Measurements from ENCODE around the gene MFSD11. TPM values are rescaled to one million over a fixed set of nuclear protein-coding genes. Genes with fewer than 3 reads are reported as not detected.
"Not testable (repeated sequence)": the region's sequence is repeated elsewhere in the genome, so short reads cannot be mapped to it uniquely, and the experiment has no call there.

The MFSD11 gene
- total and polyA plus RNA-seq, 2 of the 4 experiments (the other 2 are of a cell fraction): 12.3 to 16.1 TPM

- TF ChIP-seq CEBPB (IDR thresholded peaks at IDR 0.05; ENCODE audit: low read depth, low read length): no peak
Measured at GRCh38 chr17:76744747-76745146, 6.8 kb downstream of the MFSD11 start (continued).

GRCh38 chr17:76745785-76746184 lies 7.9 kb downstream of the MFSD11 start:
- H2AK5ac ChIP-seq (ENCODE audit: low read depth, low read length); H2AFZ ChIP-seq (replicated peaks; ENCODE audit: low read length, poor library complexity); H3K4me2 ChIP-seq (ENCODE audit: low read depth, low read length); in situ Hi-C loops (cut with MboI; ENCODE audit: low sequenced_read_pairs); H3K56ac ChIP-seq (ENCODE audit: extremely low read depth, insufficient read depth, low read length); H3K9ac ChIP-seq (ENCODE audit: low read depth, low read length); H3K27me3 ChIP-seq (ENCODE audit: control insufficient read depth, insufficient read depth, low read length); H3K79me1 ChIP-seq (ENCODE audit: low read depth in 1 of 2, low read length in 2 of 2); H4K8ac ChIP-seq (ENCODE audit: low read depth in 2 of 2, low read length in 2 of 2); H3K4ac ChIP-seq (ENCODE audit: low read depth, low read length); H4K5ac ChIP-seq (ENCODE audit: low read depth, low read length); dilution Hi-C loops (cut with HindIII; ENCODE audit: low sequenced_read_pairs, unreplicated experiment); H2BK20ac ChIP-seq (ENCODE audit: low read depth, low read length); H3K9me1 ChIP-seq (ENCODE audit: insufficient read depth, low read length); H2AK9ac ChIP-seq (replicated peaks; ENCODE audit: low read depth, low read length, poor library complexity); H3K27ac ChIP-seq (ENCODE audit: insufficient read depth, low read length); H3K14ac ChIP-seq (replicated peaks; ENCODE audit: low read depth, low read length); H2BK15ac ChIP-seq (ENCODE audit: low read depth, low read length); H2BK120ac ChIP-seq (ENCODE audit: low read depth, low read length); H3K4me1 ChIP-seq (ENCODE audit: control insufficient read depth, insufficient read depth, low read length); H2BK5ac ChIP-seq (ENCODE audit: low read depth, low read length, poor library complexity, severe bottlenecking); H4K20me1 ChIP-seq (ENCODE audit: insufficient read depth, low read length); BruUV-seq (replicated peaks); H3K18ac ChIP-seq (ENCODE audit: low read depth, low read length); H3K9me3 ChIP-seq (ENCODE audit: control insufficient read depth, insufficient read depth, low read length); intact Hi-C loops (cut with micrococcal nuclease); H3K23ac ChIP-seq (ENCODE audit: low read depth, low read length); POLR2A ChIA-PET (ENCODE audit: unreplicated experiment); H4K91ac ChIP-seq (ENCODE audit: insufficient read depth, low read depth, low read length); H3K4me3 ChIP-seq (ENCODE audit: insufficient read depth, low read depth, low read length): not testable (repeated sequence)
- DNase-seq (peak; percentile 54), ATAC-seq (ENCODE audit: low read depth) (peak; percentile 49; the same call in 1 of the 2 replicates)
- WGBS, 2 experiments (ENCODE audit: extremely low coverage in 2 of 2, insufficient read length in 1 of 2): no CpG with 5 or more reads among the region's 6 CpGs
- H3K36me3 ChIP-seq (ENCODE audit: control insufficient read depth, insufficient read depth, low read length): peaks cover 26% of the 10 kb centered on the region
- CTCF ChIA-PET: interaction anchor here (0.6 kb wide), 1 partner anchor 183 kb away, joined by 3 read pairs; no protein-coding TSS in a partner anchor

Data from IMR-90 (cell line).